ENCODE results near the gene TUBA4B. TPM values are rescaled to one million over a fixed set of nuclear protein-coding genes. Genes with fewer than 3 reads are reported as not detected.
A peak's percentile ranks its signal among the peaks of the same experiment; 100 is the strongest.

Gene TUBA4B
- total and polyA plus RNA-seq, 2 of the 4 experiments (the other 2 are of a cell fraction) = not detected

GRCh38 chr2:219280651-219281050 lies 27.6 kb downstream of the TUBA4B start:
- H3K4me1 ChIP-seq (ENCODE audit: control insufficient read depth, insufficient read depth, low read length) = peaks cover 12% of the 10 kb centered on the region
- no peak overlapping the region for H2BK120ac ChIP-seq (ENCODE audit: low read depth, low read length)
- peaks cover 48% of the 10 kb centered on the region for H3K36me3 ChIP-seq (ENCODE audit: control insufficient read depth, insufficient read depth, low read length)
- H2AK5ac ChIP-seq (ENCODE audit: low read depth, low read length) = peak overlapping the region; percentile 56; the same call in 1 of the 2 replicates
- no peak overlapping the region for H3K27ac ChIP-seq (ENCODE audit: insufficient read depth, low read length)
- no peaks in the 10 kb centered on the region for H3K27me3 ChIP-seq (ENCODE audit: control insufficient read depth, insufficient read depth, low read length)
- H4K8ac ChIP-seq (ENCODE audit: low read depth in 2 of 2, low read length in 2 of 2) = no peak overlapping the region
- no peak overlapping the region for H3K56ac ChIP-seq (ENCODE audit: extremely low read depth, insufficient read depth, low read length)
- ChIA-PET POLR2A (ENCODE audit: unreplicated experiment) (no interaction called here), CTCF (interaction anchor here (2.8 kb wide), 1 partner anchor 14 kb away, joined by 11 read pairs; no protein-coding TSS in a partner anchor)
- H4K20me1 ChIP-seq (ENCODE audit: insufficient read depth, low read length) = peaks cover 2% of the 10 kb centered on the region; the same call in 1 of the 2 replicates
- no peak overlapping the region for H2BK20ac ChIP-seq (ENCODE audit: low read depth, low read length)
- H3K4ac ChIP-seq (ENCODE audit: low read depth, low read length) = 0 out of 2 replicates have a peak overlapping the region, but pooled peaks have one; percentile 8
- peaks cover 8% of the 10 kb centered on the region for H3K9me1 ChIP-seq (ENCODE audit: insufficient read depth, low read length)
- intact Hi-C loops (cut with micrococcal nuclease) (no loop called here), in situ Hi-C loops (cut with MboI; ENCODE audit: low sequenced_read_pairs) (no loop called here), dilution Hi-C loops (cut with HindIII; ENCODE audit: low sequenced_read_pairs, unreplicated experiment) (no loop called here)
- H4K5ac ChIP-seq (ENCODE audit: low read depth, low read length) = no peak overlapping the region
- no peak overlapping the region for H2BK5ac ChIP-seq (ENCODE audit: low read depth, low read length, poor library complexity, severe bottlenecking)
- H2BK15ac ChIP-seq (ENCODE audit: low read depth, low read length) = no peak overlapping the region
- no peak for TF ChIP-seq RCOR1 (IDR thresholded peaks at IDR 0.05; ENCODE audit: insufficient replicate concordance, low read length)
- peak overlapping the region; percentile 52 for H2AK9ac ChIP-seq (replicated peaks; ENCODE audit: low read depth, low read length, poor library complexity)
- H2AFZ ChIP-seq (replicated peaks; ENCODE audit: low read length, poor library complexity) = no peak overlapping the region
- ATAC-seq (ENCODE audit: low read depth) = no peak
- DNase-seq = no peak
- WGBS, 2 experiments (ENCODE audit: extremely low coverage in 2 of 2, insufficient read length in 1 of 2) = no CpG with 5 or more reads among the region's 4 CpGs
- H3K18ac ChIP-seq (ENCODE audit: low read depth, low read length) = no peak overlapping the region
- H3K9me3 ChIP-seq (ENCODE audit: control insufficient read depth, insufficient read depth, low read length) = no peaks in the 10 kb centered on the region
- no peak overlapping the region for H3K14ac ChIP-seq (replicated peaks; ENCODE audit: low read depth, low read length)
- TSS peak; percentile 45 for BruUV-seq (replicated peaks)
- H3K23ac ChIP-seq (ENCODE audit: low read depth, low read length) = 0 out of 2 replicates have a peak overlapping the region, but pooled peaks have one; percentile 58
- no peak overlapping the region for H3K9ac ChIP-seq (ENCODE audit: low read depth, low read length)
- no peak overlapping the region; the same call in 1 of the 2 replicates for H3K4me2 ChIP-seq (ENCODE audit: low read depth, low read length)
- no peak overlapping the region for H3K4me3 ChIP-seq (ENCODE audit: insufficient read depth, low read depth, low read length)
- H4K91ac ChIP-seq (ENCODE audit: insufficient read depth, low read depth, low read length) = no peak overlapping the region; the same call in 1 of the 2 replicates
- peaks cover 16 to 30% of the 10 kb centered on the region in 2 experiments for H3K79me1 ChIP-seq (ENCODE audit: low read depth in 1 of 2, low read length in 2 of 2)
